IMR-90 (cell line): ENCODE measurements around the gene MRPL40. TPM values are rescaled to one million over a fixed set of nuclear protein-coding genes. Genes with fewer than 3 reads are reported as not detected.

Experiments used
- ATAC-seq: fragments of 200-7000 bp; cut with Tn5 transposase; 2 replicates; pipeline ENCODE4 v1.9.1; 2020; ENCODE audit warnings: low read depth, mild to moderate bottlenecking, moderate library complexity
- BruUV-seq: library from RNA; stranded (reverse); fragments of 400-500 nt; replicated peaks from 2 replicates; lab custom pipeline; 2021; lab: Mats Ljungman, UMichigan
- CTCF ChIA-PET: fragments of 300-600 bp; formaldehyde crosslinking; extraction: SDS; loops from one replicate; lab custom pipeline; 2021; ENCODE audit warnings: antibody characterized with exemption; lab: Yijun Ruan, JAX
- POLR2A ChIA-PET: fragments of 300-600 bp; sonication (Branson Sonifier 250); formaldehyde crosslinking; loops from one replicate; lab custom pipeline; 2022; ENCODE audit warnings: antibody characterized with exemption; ENCODE audit not compliant: unreplicated experiment; lab: Charles Lee
- DNase-seq: peaks from one replicate; pipeline ENCODE4 v3.0.0; 2013
- H2AFZ ChIP-seq: replicated peaks from 2 replicates; pipeline ENCODE3; 2013; ENCODE audit warnings: low read length, mild to moderate bottlenecking; ENCODE audit not compliant: poor library complexity
- H2AK5ac ChIP-seq: 2 replicates; pipeline ENCODE4 v1.6.1; 2013; ENCODE audit warnings: low read depth, low read length, inconsistent platforms
- H2AK9ac ChIP-seq: replicated peaks from 2 replicates; pipeline ENCODE3; 2013; ENCODE audit warnings: mild to moderate bottlenecking, low read depth, low read length, moderate library complexity; ENCODE audit not compliant: poor library complexity
- H2BK120ac ChIP-seq: 2 replicates; pipeline ENCODE4 v1.6.1; 2013; ENCODE audit warnings: low read depth, low read length, inconsistent platforms
- H2BK15ac ChIP-seq: 3 replicates; pipeline ENCODE4 v1.6.1; 2013; ENCODE audit warnings: low read depth, low read length, inconsistent platforms
- H2BK20ac ChIP-seq: 2 replicates; pipeline ENCODE4 v1.6.1; 2013; ENCODE audit warnings: low read depth, mild to moderate bottlenecking, inconsistent platforms, low read length, moderate library complexity
- H2BK5ac ChIP-seq: 2 replicates; pipeline ENCODE4 v1.6.1; 2013; ENCODE audit warnings: mild to moderate bottlenecking, low read depth, low read length, inconsistent platforms; ENCODE audit not compliant: poor library complexity, severe bottlenecking
- H3K14ac ChIP-seq: replicated peaks from 2 replicates; pipeline ENCODE4 v1.6.1; 2013; ENCODE audit warnings: low read depth, low read length, inconsistent platforms
- H3K18ac ChIP-seq: 2 replicates; pipeline ENCODE4 v1.6.1; 2013; ENCODE audit warnings: low read depth, low read length, control low read depth
- H3K23ac ChIP-seq: 2 replicates; pipeline ENCODE4 v1.6.1; 2013; ENCODE audit warnings: low read depth, low read length, inconsistent platforms
- H3K27ac ChIP-seq: 2 replicates; pipeline ENCODE4 v1.5.1; 2013; ENCODE audit warnings: mild to moderate bottlenecking, control low read depth, low read length; ENCODE audit not compliant: insufficient read depth
- H3K27me3 ChIP-seq: 2 replicates; pipeline ENCODE4 v1.6.1; 2013; ENCODE audit warnings: low read length; ENCODE audit not compliant: control insufficient read depth, insufficient read depth
- H3K36me3 ChIP-seq: 2 replicates; pipeline ENCODE4 v1.6.1; 2013; ENCODE audit warnings: low read length, mixed read lengths; ENCODE audit not compliant: control insufficient read depth, insufficient read depth
- H3K4ac ChIP-seq: 2 replicates; pipeline ENCODE4 v1.6.1; 2013; ENCODE audit warnings: low read depth, low read length, inconsistent platforms
- H3K4me1 ChIP-seq: 2 replicates; pipeline ENCODE4 v1.6.1; 2013; ENCODE audit warnings: low read length, mixed read lengths; ENCODE audit not compliant: control insufficient read depth, insufficient read depth
- H3K4me2 ChIP-seq: 2 replicates; pipeline ENCODE4 v1.6.1; 2013; ENCODE audit warnings: low read depth, mild to moderate bottlenecking, control low read depth, low read length, moderate library complexity
- H3K4me3 ChIP-seq: 2 replicates; pipeline ENCODE4 v1.5.1; 2013; ENCODE audit warnings: low read depth, mild to moderate bottlenecking, control low read depth, low read length, moderate library complexity; ENCODE audit not compliant: insufficient read depth
- H3K56ac ChIP-seq: 2 replicates; pipeline ENCODE4 v1.6.1; 2013; ENCODE audit warnings: low read length, inconsistent platforms; ENCODE audit not compliant: insufficient read depth; ENCODE audit errors: extremely low read depth
- H3K79me1 ChIP-seq, 2 experiments: 2 replicates each; pipeline ENCODE4 v1.6.1; 2013; ENCODE audit warnings: low read length in 2 of 2, inconsistent platforms in 1 of 2, low read depth in 1 of 2
- H3K9ac ChIP-seq: 2 replicates; pipeline ENCODE4 v1.6.1; 2013; ENCODE audit warnings: low read depth, low read length, control low read depth
- H3K9me1 ChIP-seq: 2 replicates; pipeline ENCODE4 v1.6.1; 2013; ENCODE audit warnings: low read length, inconsistent platforms; ENCODE audit not compliant: insufficient read depth
- H3K9me3 ChIP-seq: 2 replicates; pipeline ENCODE4 v1.6.1; 2013; ENCODE audit warnings: low read length; ENCODE audit not compliant: control insufficient read depth, insufficient read depth
- H4K20me1 ChIP-seq: 2 replicates; pipeline ENCODE4 v1.6.1; 2013; ENCODE audit warnings: low read length, inconsistent platforms; ENCODE audit not compliant: insufficient read depth
- H4K5ac ChIP-seq: 2 replicates; pipeline ENCODE4 v1.6.1; 2013; ENCODE audit warnings: mild to moderate bottlenecking, low read depth, low read length, control low read depth
- H4K8ac ChIP-seq, 2 experiments: 2 replicates each; pipeline ENCODE4 v1.6.1; 2013; ENCODE audit warnings: low read depth in 2 of 2, low read length in 2 of 2, control low read depth in 1 of 2, inconsistent platforms in 1 of 2
- H4K91ac ChIP-seq: 2 replicates; pipeline ENCODE4 v1.6.1; 2013; ENCODE audit warnings: low read depth, low read length, inconsistent platforms; ENCODE audit not compliant: insufficient read depth
- BHLHE40 ChIP-seq: fragments of 150-350 bp; IDR thresholded peaks from 2 replicates; pipeline ENCODE4 v1.6.1; 2016; ENCODE audit warnings: mild to moderate bottlenecking, low read depth, low read length
- CEBPB ChIP-seq: IDR thresholded peaks from 2 replicates; pipeline ENCODE4 v1.6.1; 2012; ENCODE audit warnings: low read depth, low read length, improper control_type of control experiment
- CHD1 ChIP-seq: IDR thresholded peaks from 2 replicates; pipeline ENCODE4 v1.6.1; 2012; ENCODE audit warnings: low read depth, low read length, improper control_type of control experiment
- CTCF ChIP-seq: conservative IDR thresholded peaks from 2 replicates; pipeline ENCODE4 v1.5.1; 2012; ENCODE audit warnings: mild to moderate bottlenecking, low read depth, low read length, improper control_type of control experiment
- FOS ChIP-seq: fragments of 150-350 bp; IDR thresholded peaks from 2 replicates; pipeline ENCODE4 v1.6.1; 2016; ENCODE audit warnings: low read depth, low read length
- MAFK ChIP-seq: IDR thresholded peaks from 2 replicates; pipeline ENCODE4 v1.6.1; 2012; ENCODE audit warnings: low read depth, low read length, improper control_type of control experiment
- MAZ ChIP-seq: IDR thresholded peaks from 2 replicates; pipeline ENCODE4 v1.6.1; 2012; ENCODE audit warnings: low read depth, mild to moderate bottlenecking, low read length, improper control_type of control experiment, moderate library complexity, borderline replicate concordance
- MXI1 ChIP-seq: IDR thresholded peaks from 2 replicates; pipeline ENCODE4 v1.6.1; 2012; ENCODE audit warnings: low read depth, mild to moderate bottlenecking, low read length, moderate library complexity, borderline replicate concordance
- POLR2A ChIP-seq: IDR thresholded peaks from 2 replicates; pipeline ENCODE4 v1.6.1; 2012; ENCODE audit warnings: mild to moderate bottlenecking, low read depth, low read length
- RAD21 ChIP-seq: IDR thresholded peaks from 2 replicates; pipeline ENCODE4 v1.6.1; 2012; ENCODE audit warnings: low read length, improper control_type of control experiment
- RCOR1 ChIP-seq: IDR thresholded peaks from 2 replicates; pipeline ENCODE4 v1.6.1; 2012; ENCODE audit warnings: mild to moderate bottlenecking, low read length, improper control_type of control experiment; ENCODE audit not compliant: insufficient replicate concordance
- RFX5 ChIP-seq: IDR thresholded peaks from 2 replicates; pipeline ENCODE4 v1.8.0; 2012; ENCODE audit warnings: low read depth, mild to moderate bottlenecking, low read length, moderate library complexity
- SMC3 ChIP-seq: fragments of 150-350 bp; IDR thresholded peaks from 2 replicates; pipeline ENCODE4 v1.6.1; 2016; ENCODE audit warnings: low read depth, mild to moderate bottlenecking, antibody characterized with exemption, low read length, moderate library complexity
- USF2 ChIP-seq: fragments of 150-350 bp; IDR thresholded peaks from 2 replicates; pipeline ENCODE4 v1.6.1; 2017; ENCODE audit warnings: mild to moderate bottlenecking, antibody characterized with exemption, low read length, low read depth
- WGBS, 2 experiments: methylation state at CpG; one replicate each; pipeline versions ENCODE4 v1.1.5 to v1.1.7; 2013; ENCODE audit warnings: missing lambda C conversion rate in 2 of 2; ENCODE audit not compliant: insufficient read length in 1 of 2; ENCODE audit errors: extremely low coverage in 2 of 2; 5-methylcytosine and 5-hydroxymethylcytosine counted together
- dilution Hi-C: fragments of 300-500 bp; cut with HindIII; formaldehyde crosslinking; loops from one replicate; pipeline ENCODE4 v1.14.3; 2018; ENCODE audit warnings: low sequenced_read_pairs; ENCODE audit not compliant: unreplicated experiment
- in situ Hi-C: fragments of 300-500 bp; cut with MboI; formaldehyde crosslinking; loops from 3 replicates; pipeline ENCODE4 v1.14.3; 2019; ENCODE audit warnings: low sequenced_read_pairs, inconsistent platforms, mixed read lengths
- intact Hi-C: fragments of 100-400 bp; cut with micrococcal nuclease; formaldehyde crosslinking; loops from 2 replicates; pipeline ENCODE4 v1.10.0; 2022
- polyA plus RNA-seq, 3 experiments: library from polyadenylated mRNA; depleted of rRNA; stranded (reverse); fragments of >200 nt; gene quantifications; 2 replicates each; pipeline ENCODE4 v1.2.3, GENCODE V29; 2012; ENCODE audit warnings: low replicate concordance in 1 of 3
- total RNA-seq: library from RNA; depleted of rRNA; stranded (reverse); fragments of >200 nt; gene quantifications from 2 replicates; pipeline ENCODE4 v1.2.3, GENCODE V29; 2012
- TF ChIP-seq, protein P1 (sequence below): fragments of 150-350 bp; IDR thresholded peaks from 2 replicates; pipeline ENCODE4 v1.6.1; 2016; ENCODE audit warnings: low read depth, mild to moderate bottlenecking, low read length, moderate library complexity, borderline replicate concordance

The MRPL40 gene
- total and polyA plus RNA-seq, 2 of the 4 experiments (the other 2 are of a cell fraction) = 36.7 to 37.5 TPM

- WGBS, 2 experiments = 95% methylated on average over 3 of the region's 8 CpGs; no CpG with 5 or more reads in 1 of the 2 experiments
- no peak overlapping the region for H2BK15ac ChIP-seq
Measured at GRCh38 chr22:19440411-19441195, 8.3 kb downstream of the MRPL40 start.

More at GRCh38 chr22:19440411-19441195, 8.3 kb downstream of the MRPL40 start:
- peaks cover 3% of the 10 kb centered on the region; the same call in 1 of the 2 replicates for H3K9me1 ChIP-seq
- H3K27ac ChIP-seq = no peak overlapping the region
- no peaks in the 10 kb centered on the region for H3K27me3 ChIP-seq
- H3K56ac ChIP-seq = no peak overlapping the region
- no peak overlapping the region for H4K5ac ChIP-seq
- POLR2A ChIA-PET = no interaction called here
- CTCF ChIA-PET = no interaction called here
- no peak overlapping the region for H4K91ac ChIP-seq
- H2AFZ ChIP-seq = no peak overlapping the region
- no peak overlapping the region for H3K14ac ChIP-seq
- in situ Hi-C loops = loop anchor here (10.0 kb wide), 1 partner anchor 56 kb away; no protein-coding TSS in a partner anchor
- no peak overlapping the region for H3K4ac ChIP-seq
- no peak overlapping the region for H3K9ac ChIP-seq
- no peak overlapping the region for H3K4me3 ChIP-seq
- H3K36me3 ChIP-seq = peaks cover 21% of the 10 kb centered on the region
- H3K4me1 ChIP-seq = no peaks in the 10 kb centered on the region
- no peak overlapping the region for H3K18ac ChIP-seq
- H2BK120ac ChIP-seq = no peak overlapping the region
- H3K23ac ChIP-seq = no peak overlapping the region
- DNase-seq (no peak), ATAC-seq (no peak)
- intact Hi-C loops = no loop called here
- no peak overlapping the region for H4K8ac ChIP-seq
- dilution Hi-C loops = no loop called here
- H3K79me1 ChIP-seq = peaks cover 29 to 57% of the 10 kb centered on the region in 2 experiments
- H2AK5ac ChIP-seq = no peak overlapping the region
- no peaks in the 10 kb centered on the region for H3K9me3 ChIP-seq
- no peak overlapping the region for H2AK9ac ChIP-seq
- no peak overlapping the region for H2BK5ac ChIP-seq
- H2BK20ac ChIP-seq = no peak overlapping the region
- no peak for TF ChIP-seq SMC3
- TF ChIP-seq RFX5 = no peak
- TF ChIP-seq MAZ = no peak
- TF ChIP-seq, protein P1, sequence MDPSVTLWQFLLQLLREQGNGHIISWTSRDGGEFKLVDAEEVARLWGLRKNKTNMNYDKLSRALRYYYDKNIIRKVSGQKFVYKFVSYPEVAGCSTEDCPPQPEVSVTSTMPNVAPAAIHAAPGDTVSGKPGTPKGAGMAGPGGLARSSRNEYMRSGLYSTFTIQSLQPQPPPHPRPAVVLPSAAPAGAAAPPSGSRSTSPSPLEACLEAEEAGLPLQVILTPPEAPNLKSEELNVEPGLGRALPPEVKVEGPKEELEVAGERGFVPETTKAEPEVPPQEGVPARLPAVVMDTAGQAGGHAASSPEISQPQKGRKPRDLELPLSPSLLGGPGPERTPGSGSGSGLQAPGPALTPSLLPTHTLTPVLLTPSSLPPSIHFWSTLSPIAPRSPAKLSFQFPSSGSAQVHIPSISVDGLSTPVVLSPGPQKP = no peak
- TF ChIP-seq FOS = no peak
- TF ChIP-seq BHLHE40 = no peak
- no peak for TF ChIP-seq RAD21
- TF ChIP-seq MXI1 = no peak
- TF ChIP-seq POLR2A = no peak
- no peak for TF ChIP-seq USF2
- TF ChIP-seq CHD1 = no peak
- no peak for TF ChIP-seq RCOR1
- no peak for TF ChIP-seq MAFK
- no peak for TF ChIP-seq CTCF
- TF ChIP-seq CEBPB = no peak
- BruUV-seq = no TSS peak
- H3K4me2 ChIP-seq = no peak overlapping the region
- peaks cover 20% of the 10 kb centered on the region for H4K20me1 ChIP-seq
